GM23338 (cell line): ENCODE results near the gene SOWAHA. TPM values are rescaled to one million over a fixed set of nuclear protein-coding genes. Genes with fewer than 3 reads are reported as not detected.

ENCODE experiments used
- ATAC-seq: fragments of 200-7000 bp; cut with Tn5 transposase; 3 replicates; pipeline ENCODE4 v1.9.1; 2020
- DNase-seq: peaks from one replicate; pipeline ENCODE4 v3.0.0-alpha.2; 2015; ENCODE audit warnings: low spot score
- H2AFZ ChIP-seq: fragments of 200-600 bp; sonication (generic); 2 replicates; pipeline ENCODE4 v1.8.0; 2016; ENCODE audit warnings: antibody characterized with exemption, mild to moderate bottlenecking, moderate library complexity
- H3F3A ChIP-seq: fragments of 200-600 bp; sonication (generic); replicated peaks from 2 replicates; pipeline ENCODE4 v1.8.0; 2017; ENCODE audit warnings: antibody characterized with exemption, mixed run types, low read depth
- H3K27ac ChIP-seq: fragments of 200-600 bp; sonication (generic); 2 replicates; pipeline ENCODE4 v1.6.1; 2016; ENCODE audit warnings: low read depth
- H3K27me3 ChIP-seq: fragments of 200-600 bp; sonication (generic); 2 replicates; pipeline ENCODE4 v1.8.0; 2016; ENCODE audit warnings: mild to moderate bottlenecking, mixed run types, moderate library complexity; ENCODE audit not compliant: insufficient read depth
- H3K36me3 ChIP-seq: fragments of 200-600 bp; sonication (generic); 2 replicates; pipeline ENCODE4 v1.8.0; 2016; ENCODE audit warnings: mild to moderate bottlenecking; ENCODE audit not compliant: insufficient read depth
- H3K4me1 ChIP-seq: fragments of 200-600 bp; sonication (generic); 2 replicates; pipeline ENCODE4 v1.8.0; 2016; ENCODE audit warnings: mild to moderate bottlenecking, moderate library complexity; ENCODE audit not compliant: insufficient read depth
- H3K4me2 ChIP-seq: fragments of 200-600 bp; sonication (generic); 2 replicates; pipeline ENCODE4 v1.7.1; 2017; ENCODE audit warnings: mixed run types
- H3K4me3 ChIP-seq: fragments of 200-600 bp; sonication (generic); 2 replicates; pipeline ENCODE4 v1.6.1; 2016; ENCODE audit warnings: mixed run types
- H3K79me2 ChIP-seq: fragments of 200-600 bp; sonication (generic); replicated peaks from 2 replicates; pipeline ENCODE4 v1.8.0; 2017; ENCODE audit warnings: mild to moderate bottlenecking; ENCODE audit not compliant: insufficient read depth
- H3K9me2 ChIP-seq: fragments of 200-600 bp; sonication (generic); 2 replicates; pipeline ENCODE4 v1.8.0; 2017; ENCODE audit not compliant: insufficient read depth
- H4K20me1 ChIP-seq: fragments of 200-600 bp; sonication (generic); replicated peaks from 2 replicates; pipeline ENCODE4 v1.8.0; 2017; ENCODE audit warnings: mild to moderate bottlenecking; ENCODE audit not compliant: insufficient read depth
- H3K27ac Mint-ChIP-seq: 2 replicates; pipeline ENCODE4 v1.8.0; 2020; ENCODE audit warnings: inconsistent platforms, mild to moderate bottlenecking, moderate library complexity, mixed read lengths
- H3K27me3 Mint-ChIP-seq: 3 replicates; pipeline ENCODE4 v1.8.0; 2022; ENCODE audit warnings: low read depth, mild to moderate bottlenecking, moderate library complexity, mixed read lengths, inconsistent platforms; ENCODE audit not compliant: insufficient read depth, poor library complexity
- H3K36me3 Mint-ChIP-seq: 3 replicates; pipeline ENCODE4 v1.8.0; 2021; ENCODE audit warnings: low read depth, mild to moderate bottlenecking, inconsistent platforms, moderate library complexity, mixed read lengths
- H3K4me1 Mint-ChIP-seq: 3 replicates; pipeline ENCODE4 v1.8.0; 2020; ENCODE audit warnings: mild to moderate bottlenecking, inconsistent platforms, mixed read lengths
- H3K4me3 Mint-ChIP-seq: 3 replicates; pipeline ENCODE4 v1.8.0; 2021; ENCODE audit warnings: moderate library complexity, mild to moderate bottlenecking, inconsistent platforms, mixed read lengths
- H3K9me3 Mint-ChIP-seq: 3 replicates; pipeline ENCODE4 v1.8.0; 2020; ENCODE audit warnings: moderate library complexity, mild to moderate bottlenecking, inconsistent platforms, mixed read lengths
- EZH2phosphoT487 ChIP-seq: fragments of 200-600 bp; sonication (generic); IDR thresholded peaks from one replicate; pipeline ENCODE4 v1.8.1; 2018; ENCODE audit warnings: antibody characterized with exemption; ENCODE audit not compliant: unreplicated experiment
- JUNB ChIP-seq: IDR thresholded peaks from one replicate; pipeline ENCODE4 v1.6.1; 2016; ENCODE audit warnings: antibody characterized with exemption; ENCODE audit not compliant: unreplicated experiment
- STAT1 ChIP-seq: IDR thresholded peaks from one replicate; pipeline ENCODE4 v1.6.1; 2016; ENCODE audit warnings: antibody characterized with exemption; ENCODE audit not compliant: unreplicated experiment
- ZNF114 ChIP-seq: fragments of 250-450 bp; sonication (Bioruptor Pico); IDR thresholded peaks from 2 replicates; pipeline ENCODE4 v1.5.0; 2020; ENCODE audit warnings: mild to moderate bottlenecking, moderate library complexity
- ZNF462 ChIP-seq: fragments of 250-450 bp; sonication (Bioruptor Pico); IDR thresholded peaks from 2 replicates; pipeline ENCODE4 v1.5.0; 2020; ENCODE audit warnings: mild to moderate bottlenecking, moderate library complexity
- polyA plus RNA-seq: library from polyadenylated mRNA; unstranded; fragments of >200 nt; fragmentation: Nextera tagmentation; extraction: Ambion mirVana; gene quantifications from 2 replicates; pipeline ENCODE4 v1.2.1, GENCODE V29; 2016
- total RNA-seq: library from RNA; depleted of rRNA; stranded (reverse); fragments of >200 nt; shearing (Covaris generic); gene quantifications from 2 replicates; pipeline ENCODE4 v1.2.3, GENCODE V29; 2014
- TF ChIP-seq, protein P1 (sequence below): IDR thresholded peaks from one replicate; pipeline ENCODE4 v1.6.1; 2018; ENCODE audit warnings: antibody characterized with exemption; ENCODE audit not compliant: unreplicated experiment

SOWAHA gene
- total and polyA plus RNA-seq, 2 experiments from 2014 or later: 0.18 to 0.52 TPM

DNA sequence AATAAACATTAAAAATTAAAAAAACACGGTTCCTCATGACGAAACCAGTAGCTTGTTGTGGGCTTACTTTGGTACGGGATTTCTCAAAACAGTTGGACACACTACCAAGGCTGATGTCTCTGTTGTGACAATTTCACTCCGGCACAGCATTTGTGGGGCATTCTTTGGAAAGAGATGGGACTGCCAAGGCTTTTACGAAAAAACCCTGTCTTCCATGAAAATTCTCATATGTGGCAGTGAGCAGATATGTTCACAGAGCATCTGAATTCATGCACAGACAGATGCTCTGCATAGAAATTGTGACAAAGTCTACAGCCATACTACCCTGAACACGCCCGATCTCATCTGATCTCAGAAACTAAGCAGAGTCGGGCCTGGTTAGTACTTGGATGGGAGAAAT, 35.2 kb downstream of the SOWAHA start (continued):
- TF ChIP-seq ZNF462 (CRISPR knock-in tag): no peak
- TF ChIP-seq STAT1: no peak
- no peak for TF ChIP-seq JUNB
- TF ChIP-seq EZH2phosphoT487: no peak
- no peak for TF ChIP-seq ZNF114 (CRISPR knock-in tag)
- TF ChIP-seq, protein P1, sequence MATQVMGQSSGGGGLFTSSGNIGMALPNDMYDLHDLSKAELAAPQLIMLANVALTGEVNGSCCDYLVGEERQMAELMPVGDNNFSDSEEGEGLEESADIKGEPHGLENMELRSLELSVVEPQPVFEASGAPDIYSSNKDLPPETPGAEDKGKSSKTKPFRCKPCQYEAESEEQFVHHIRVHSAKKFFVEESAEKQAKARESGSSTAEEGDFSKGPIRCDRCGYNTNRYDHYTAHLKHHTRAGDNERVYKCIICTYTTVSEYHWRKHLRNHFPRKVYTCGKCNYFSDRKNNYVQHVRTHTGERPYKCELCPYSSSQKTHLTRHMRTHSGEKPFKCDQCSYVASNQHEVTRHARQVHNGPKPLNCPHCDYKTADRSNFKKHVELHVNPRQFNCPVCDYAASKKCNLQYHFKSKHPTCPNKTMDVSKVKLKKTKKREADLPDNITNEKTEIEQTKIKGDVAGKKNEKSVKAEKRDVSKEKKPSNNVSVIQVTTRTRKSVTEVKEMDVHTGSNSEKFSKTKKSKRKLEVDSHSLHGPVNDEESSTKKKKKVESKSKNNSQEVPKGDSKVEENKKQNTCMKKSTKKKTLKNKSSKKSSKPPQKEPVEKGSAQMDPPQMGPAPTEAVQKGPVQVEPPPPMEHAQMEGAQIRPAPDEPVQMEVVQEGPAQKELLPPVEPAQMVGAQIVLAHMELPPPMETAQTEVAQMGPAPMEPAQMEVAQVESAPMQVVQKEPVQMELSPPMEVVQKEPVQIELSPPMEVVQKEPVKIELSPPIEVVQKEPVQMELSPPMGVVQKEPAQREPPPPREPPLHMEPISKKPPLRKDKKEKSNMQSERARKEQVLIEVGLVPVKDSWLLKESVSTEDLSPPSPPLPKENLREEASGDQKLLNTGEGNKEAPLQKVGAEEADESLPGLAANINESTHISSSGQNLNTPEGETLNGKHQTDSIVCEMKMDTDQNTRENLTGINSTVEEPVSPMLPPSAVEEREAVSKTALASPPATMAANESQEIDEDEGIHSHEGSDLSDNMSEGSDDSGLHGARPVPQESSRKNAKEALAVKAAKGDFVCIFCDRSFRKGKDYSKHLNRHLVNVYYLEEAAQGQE: no peak

- Histone ChIP-seq H3K27ac (no peak overlapping the region), H4K20me1 (no peaks in the 10 kb centered on the region), H3K36me3 (no peaks in the 10 kb centered on the region), H3K4me3 (no peak overlapping the region), H3K79me2 (no peaks in the 10 kb centered on the region), H3K4me1 (0 out of 2 replicates have a peak, but pooled peaks cover 2% of the 10 kb centered on the region), H2AFZ (peak overlapping the region; percentile 52; the same call in 1 of the 2 replicates), H3K9me2 (no peaks in the 10 kb centered on the region), H3K4me2 (no peak overlapping the region), H3F3A (no peaks in the 10 kb centered on the region), H3K27me3 (no peaks in the 10 kb centered on the region)
- Mint-ChIP-seq H3K27me3 (no peaks in the 10 kb centered on the region), H3K27ac (no peak overlapping the region), H3K4me3 (no peak overlapping the region), H3K9me3 (no peaks in the 10 kb centered on the region), H3K4me1 (peaks cover 3% of the 10 kb centered on the region; the same call in 2 of the 3 replicates), H3K36me3 (no peaks in the 10 kb centered on the region)
- DNase-seq: no peak
- no peak for ATAC-seq
- TF ChIP-seq ZNF462 (CRISPR knock-in tag) (no peak), STAT1 (no peak)
Observed at GRCh38 chr5:132849347-132849746, 36.2 kb downstream of the SOWAHA start.
